Measurements from ENCODE around the gene CELSR3. TPM values are rescaled to one million over a fixed set of nuclear protein-coding genes. Genes with fewer than 3 reads are reported as not detected.
A peak's percentile ranks its signal among the peaks of the same experiment; 100 is the strongest.

Gene CELSR3
- total and polyA plus RNA-seq, 9 donors: 0.22 to 1.1 (median 0.49) TPM

- Histone ChIP-seq H3K4me1 (ENCODE audit: control insufficient read depth, insufficient read depth, low read length) (no peaks in the 10 kb centered on the region), H3K36me3 (ENCODE audit: control insufficient read depth, insufficient read depth, low read length) (peaks cover 38% of the 10 kb centered on the region), H3K27me3 (ENCODE audit: control insufficient read depth, insufficient read depth, low read length) (no peaks in the 10 kb centered on the region), H3K4me3 (ENCODE audit: low read length) (no peak overlapping the region), H3K9me3 (replicated peaks; ENCODE audit: control insufficient read depth, low read depth, low read length) (no peaks in the 10 kb centered on the region), H3K27ac (ENCODE audit: low read length) (no peak overlapping the region)
- 81% methylated on average over 4 of the region's 6 CpGs for WGBS (ENCODE audit: insufficient coverage)
- DNase-seq: no peak
Observed at GRCh38 chr3:48625600-48625999, 37.1 kb downstream of the CELSR3 start.

DNA sequence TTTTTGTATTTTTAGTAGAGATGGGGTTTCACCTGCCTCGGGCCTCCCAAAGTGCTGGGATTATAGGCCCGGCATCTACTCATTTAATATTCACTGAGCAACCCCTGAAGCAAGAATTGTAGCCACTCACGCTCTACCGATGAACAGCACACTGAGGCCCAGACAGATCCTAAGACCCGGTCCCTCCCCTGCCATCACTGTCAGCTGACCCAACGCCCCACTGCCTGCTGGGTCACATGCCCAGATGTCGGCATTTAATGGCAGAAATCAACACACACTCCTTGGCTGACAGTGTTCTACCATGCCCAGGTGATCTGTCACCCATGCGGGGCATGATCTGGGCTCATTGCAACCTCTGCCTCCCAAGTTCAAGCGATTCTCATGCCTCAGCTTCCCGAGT is 37.9 kb downstream of the CELSR3 start:
- H3K4me1 ChIP-seq (ENCODE audit: control insufficient read depth, insufficient read depth, low read length): no peaks in the 10 kb centered on the region
- no peaks in the 10 kb centered on the region for H3K27me3 ChIP-seq (ENCODE audit: control insufficient read depth, insufficient read depth, low read length)
- WGBS (ENCODE audit: insufficient coverage): 92% methylated on average over 9 of the region's 10 CpGs
- peaks cover 31% of the 10 kb centered on the region for H3K36me3 ChIP-seq (ENCODE audit: control insufficient read depth, insufficient read depth, low read length)
- H3K9me3 ChIP-seq (replicated peaks; ENCODE audit: control insufficient read depth, low read depth, low read length): no peaks in the 10 kb centered on the region
- no peak for DNase-seq
- H3K4me3 ChIP-seq (ENCODE audit: low read length): no peak overlapping the region
- no peak overlapping the region for H3K27ac ChIP-seq (ENCODE audit: low read length)

DNA sequence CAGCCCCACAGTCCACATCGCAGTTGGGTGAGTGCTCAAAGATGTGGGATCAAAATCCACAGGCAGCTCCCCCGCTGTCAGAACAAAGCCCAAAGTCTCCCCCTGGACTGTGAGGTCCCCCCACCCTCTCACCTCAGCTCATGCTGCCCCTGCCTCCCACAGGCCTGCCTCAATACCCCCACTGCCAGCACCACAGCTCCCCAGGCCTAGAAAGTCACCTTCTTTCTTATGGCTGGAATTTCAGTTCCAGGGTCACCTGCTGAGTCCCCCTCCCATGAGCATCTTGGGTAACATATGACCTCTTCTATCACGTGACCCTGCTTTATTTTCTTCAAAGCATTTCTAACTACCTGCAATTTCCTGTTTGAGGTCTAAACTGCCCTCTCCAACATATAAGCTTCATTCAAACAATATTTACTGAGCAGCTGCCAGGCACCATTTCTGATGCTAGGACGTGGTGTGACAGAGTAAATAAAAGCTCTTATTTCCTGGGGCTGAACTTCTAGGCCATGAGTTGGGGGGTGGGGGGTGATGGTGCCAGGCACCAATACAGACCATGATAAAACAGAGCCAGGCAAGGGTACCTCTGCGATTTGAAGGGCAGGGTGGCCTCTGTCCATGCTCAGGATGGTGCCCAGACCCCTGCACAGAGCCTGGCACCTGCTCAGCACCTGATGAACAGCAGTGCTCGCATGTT is 38.7 kb downstream of the CELSR3 start:
- peaks cover 31% of the 10 kb centered on the region for H3K36me3 ChIP-seq (ENCODE audit: control insufficient read depth, insufficient read depth, low read length)
- no peaks in the 10 kb centered on the region for H3K27me3 ChIP-seq (ENCODE audit: control insufficient read depth, insufficient read depth, low read length)
- no peak overlapping the region for H3K4me3 ChIP-seq (ENCODE audit: low read length)
- H3K4me1 ChIP-seq (ENCODE audit: control insufficient read depth, insufficient read depth, low read length): no peaks in the 10 kb centered on the region
- no peaks in the 10 kb centered on the region for H3K9me3 ChIP-seq (replicated peaks; ENCODE audit: control insufficient read depth, low read depth, low read length)
- no peak overlapping the region for H3K27ac ChIP-seq (ENCODE audit: low read length)
- 63% methylated on average over 6 of the region's 6 CpGs for WGBS (ENCODE audit: insufficient coverage)
- DNase-seq: no peak

DNA sequence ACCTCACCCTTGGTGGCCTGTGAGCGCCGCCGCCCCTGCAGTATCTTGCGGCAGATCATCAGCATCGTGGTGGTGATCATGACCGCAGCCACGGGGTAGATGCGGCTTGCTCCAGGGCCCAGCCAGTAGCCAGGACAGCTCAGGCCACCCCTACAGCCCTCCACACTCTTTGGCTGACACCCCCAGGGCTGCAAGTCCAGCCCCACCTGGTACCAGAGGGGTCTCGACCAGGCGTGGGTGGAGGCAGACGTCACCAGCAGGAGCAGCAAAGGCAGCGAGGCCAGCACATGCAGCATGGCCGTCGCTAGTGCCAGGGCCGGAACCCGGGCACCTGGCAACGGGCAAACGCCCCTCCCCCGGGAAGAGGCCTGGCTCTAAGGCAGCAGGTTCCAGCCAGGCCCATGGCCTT is 41.2 kb downstream of the CELSR3 start, which contains the start of gene TMEM89:
TSS of gene TMEM89 (minus strand) at position 309 of the 409 bp plus-strand sequence. CDS start at position 296, 13 bp downstream.
- H3K4me1 ChIP-seq (ENCODE audit: control insufficient read depth, insufficient read depth, low read length): no peaks in the 10 kb centered on the region
- H3K4me3 ChIP-seq (ENCODE audit: low read length): no peak within 1 kb of the TSS
- H3K9me3 ChIP-seq (replicated peaks; ENCODE audit: control insufficient read depth, low read depth, low read length): peaks cover 8% of the 10 kb centered on the region
- H3K27ac ChIP-seq (ENCODE audit: low read length): no peak within 1 kb of the TSS
- no peak for DNase-seq
- H3K36me3 ChIP-seq (ENCODE audit: control insufficient read depth, insufficient read depth, low read length): peaks cover 13% of the 10 kb centered on the region
- 88% methylated on average over 19 of the region's 19 CpGs for WGBS (ENCODE audit: insufficient coverage)
- H3K27me3 ChIP-seq (ENCODE audit: control insufficient read depth, insufficient read depth, low read length): no peaks in the 10 kb centered on the region

DNA sequence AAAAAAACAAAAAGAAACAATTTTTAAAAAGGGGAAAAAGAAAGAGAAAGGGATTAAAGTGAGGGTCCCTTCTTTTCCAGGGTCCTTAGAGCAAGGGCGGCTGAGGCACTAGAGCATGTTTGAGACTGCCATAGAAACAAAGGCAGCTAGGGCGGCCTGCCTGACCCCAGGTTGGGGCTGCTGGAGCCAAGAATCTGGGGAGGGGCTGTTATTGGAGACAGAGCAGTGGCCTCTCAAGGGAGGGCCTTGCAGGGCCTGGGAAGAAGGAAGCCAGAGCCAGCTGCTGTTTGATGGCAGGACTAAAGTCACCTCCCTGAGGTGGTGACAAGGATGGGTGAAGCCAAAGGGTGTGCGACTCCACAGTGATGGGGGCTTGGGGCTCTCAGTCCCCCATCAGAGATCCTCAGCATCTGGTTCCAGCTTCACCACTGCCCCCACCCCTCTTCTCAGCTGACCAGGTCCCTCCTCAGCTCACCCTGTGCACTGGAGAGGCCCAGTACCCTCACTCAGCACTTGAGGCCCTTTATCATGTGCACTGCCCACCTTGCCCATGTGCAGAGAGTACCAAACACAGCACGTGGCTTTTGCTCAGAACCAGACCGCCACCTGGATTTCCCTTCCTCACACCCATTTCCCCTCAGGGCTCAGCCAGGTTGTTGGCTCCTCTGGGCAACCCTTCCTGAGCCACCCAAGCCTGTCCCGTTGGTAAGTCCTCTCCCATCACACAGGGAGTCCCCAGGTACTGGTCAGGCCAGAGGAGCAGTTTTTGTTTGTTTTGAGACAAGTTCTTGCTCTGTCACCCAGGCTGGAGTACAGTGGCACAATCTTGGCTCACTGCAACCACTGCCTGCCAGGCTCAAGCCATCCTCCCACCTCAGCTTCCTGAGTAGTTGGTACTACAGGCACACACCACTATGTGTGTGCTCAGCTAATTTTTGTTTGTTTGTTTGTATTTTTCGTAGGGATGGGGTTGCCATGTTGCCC is 42.9 kb downstream of the CELSR3 start:
- H3K4me3 ChIP-seq (ENCODE audit: low read length): no peak overlapping the region
- peaks cover 8% of the 10 kb centered on the region for H3K9me3 ChIP-seq (replicated peaks; ENCODE audit: control insufficient read depth, low read depth, low read length)
- peaks cover 3% of the 10 kb centered on the region for H3K36me3 ChIP-seq (ENCODE audit: control insufficient read depth, insufficient read depth, low read length)
- H3K4me1 ChIP-seq (ENCODE audit: control insufficient read depth, insufficient read depth, low read length): no peaks in the 10 kb centered on the region
- no peak for DNase-seq
- no peaks in the 10 kb centered on the region for H3K27me3 ChIP-seq (ENCODE audit: control insufficient read depth, insufficient read depth, low read length)
- WGBS (ENCODE audit: insufficient coverage): 79% methylated on average over 5 of the region's 7 CpGs
- no peak overlapping the region for H3K27ac ChIP-seq (ENCODE audit: low read length)

DNA sequence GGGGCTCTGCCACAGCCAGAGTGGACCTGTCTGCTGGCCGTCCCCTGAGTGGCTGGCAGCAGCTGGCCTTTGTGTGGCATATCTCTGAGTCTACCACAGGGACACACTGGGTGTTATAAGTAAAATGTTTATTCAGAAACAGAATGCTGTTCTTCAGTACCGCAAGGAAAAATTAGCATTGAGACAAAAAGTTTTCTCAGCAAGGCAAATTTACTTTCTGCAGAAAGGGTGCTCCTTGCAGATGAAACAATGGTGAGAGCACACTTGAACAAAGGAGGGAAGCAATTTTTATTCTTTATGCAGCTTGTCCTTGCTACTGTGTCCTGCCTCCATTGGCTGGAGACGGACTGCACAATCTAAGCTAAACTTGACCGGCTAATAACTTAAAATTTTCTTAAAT is 45.1 kb downstream of the CELSR3 start:
- H3K4me1 ChIP-seq (ENCODE audit: control insufficient read depth, insufficient read depth, low read length): no peaks in the 10 kb centered on the region
- no peaks in the 10 kb centered on the region for H3K27me3 ChIP-seq (ENCODE audit: control insufficient read depth, insufficient read depth, low read length)
- peaks cover 8% of the 10 kb centered on the region for H3K9me3 ChIP-seq (replicated peaks; ENCODE audit: control insufficient read depth, low read depth, low read length)
- DNase-seq: no peak
- H3K36me3 ChIP-seq (ENCODE audit: control insufficient read depth, insufficient read depth, low read length): no peaks in the 10 kb centered on the region
- no peak overlapping the region for H3K27ac ChIP-seq (ENCODE audit: low read length)
- H3K4me3 ChIP-seq (ENCODE audit: low read length): no peak overlapping the region
- 100% methylated on average over 1 of the region's 4 CpGs for WGBS (ENCODE audit: insufficient coverage)

DNA sequence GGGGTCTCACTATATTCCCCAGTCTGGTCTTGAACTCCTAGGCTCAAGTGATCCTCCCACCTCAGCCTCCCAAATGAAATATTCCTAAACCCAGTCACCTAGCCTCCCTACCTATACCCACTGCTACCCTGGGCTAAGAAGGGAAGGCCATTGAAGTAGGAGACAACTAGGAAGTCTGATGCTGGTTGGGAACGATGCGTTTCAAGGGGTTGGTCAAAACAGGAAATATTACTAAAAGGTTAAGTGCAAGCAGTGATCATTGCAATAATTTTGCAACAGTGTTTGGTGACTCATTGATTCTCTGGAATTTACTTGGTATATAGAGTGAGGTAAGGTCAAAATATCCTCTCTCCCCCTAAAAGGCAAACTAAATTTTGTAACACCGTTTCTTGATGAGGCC is 48.6 kb downstream of the CELSR3 start:
- 73% methylated on average over 2 of the region's 3 CpGs for WGBS (ENCODE audit: insufficient coverage)

DNA sequence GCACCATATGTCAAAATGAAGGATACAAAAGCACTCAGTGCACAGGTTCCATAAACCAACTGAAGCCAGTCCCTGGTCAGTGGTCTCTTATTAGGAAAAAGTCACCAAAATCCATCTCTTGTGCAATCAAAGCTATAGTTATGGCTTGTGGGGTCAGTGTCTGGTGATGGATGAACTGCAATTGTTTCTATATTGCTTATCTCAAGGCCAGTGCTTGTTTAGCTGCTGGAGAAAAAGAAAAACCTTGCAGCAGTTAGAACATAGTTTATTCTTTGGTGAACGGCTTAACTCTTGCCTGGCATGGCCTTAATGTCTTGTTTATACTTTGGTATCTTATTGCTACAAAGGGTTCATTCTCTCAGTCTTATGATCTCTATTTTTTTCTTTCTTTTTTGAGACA is 50.4 kb downstream of the CELSR3 start:
- Histone ChIP-seq H3K27ac (ENCODE audit: low read length) (no peak overlapping the region), H3K9me3 (replicated peaks; ENCODE audit: control insufficient read depth, low read depth, low read length) (peaks cover 3% of the 10 kb centered on the region), H3K4me3 (ENCODE audit: low read length) (no peak overlapping the region), H3K4me1 (ENCODE audit: control insufficient read depth, insufficient read depth, low read length) (peaks cover 5% of the 10 kb centered on the region), H3K36me3 (ENCODE audit: control insufficient read depth, insufficient read depth, low read length) (peaks cover 4% of the 10 kb centered on the region), H3K27me3 (ENCODE audit: control insufficient read depth, insufficient read depth, low read length) (peaks cover 12% of the 10 kb centered on the region)
- DNase-seq: no peak
- WGBS (ENCODE audit: insufficient coverage): no CpG with 5 or more reads among the region's 1 CpG

More for the DNA sequence above, 48.6 kb downstream of the CELSR3 start:
- no peak overlapping the region for H3K4me3 ChIP-seq (ENCODE audit: low read length)
- no peaks in the 10 kb centered on the region for H3K4me1 ChIP-seq (ENCODE audit: control insufficient read depth, insufficient read depth, low read length)
- no peak overlapping the region for H3K27ac ChIP-seq (ENCODE audit: low read length)
- DNase-seq: no peak
- peaks cover 12% of the 10 kb centered on the region for H3K27me3 ChIP-seq (ENCODE audit: control insufficient read depth, insufficient read depth, low read length)
- H3K36me3 ChIP-seq (ENCODE audit: control insufficient read depth, insufficient read depth, low read length): no peaks in the 10 kb centered on the region
- H3K9me3 ChIP-seq (replicated peaks; ENCODE audit: control insufficient read depth, low read depth, low read length): peaks cover 8% of the 10 kb centered on the region

DNA sequence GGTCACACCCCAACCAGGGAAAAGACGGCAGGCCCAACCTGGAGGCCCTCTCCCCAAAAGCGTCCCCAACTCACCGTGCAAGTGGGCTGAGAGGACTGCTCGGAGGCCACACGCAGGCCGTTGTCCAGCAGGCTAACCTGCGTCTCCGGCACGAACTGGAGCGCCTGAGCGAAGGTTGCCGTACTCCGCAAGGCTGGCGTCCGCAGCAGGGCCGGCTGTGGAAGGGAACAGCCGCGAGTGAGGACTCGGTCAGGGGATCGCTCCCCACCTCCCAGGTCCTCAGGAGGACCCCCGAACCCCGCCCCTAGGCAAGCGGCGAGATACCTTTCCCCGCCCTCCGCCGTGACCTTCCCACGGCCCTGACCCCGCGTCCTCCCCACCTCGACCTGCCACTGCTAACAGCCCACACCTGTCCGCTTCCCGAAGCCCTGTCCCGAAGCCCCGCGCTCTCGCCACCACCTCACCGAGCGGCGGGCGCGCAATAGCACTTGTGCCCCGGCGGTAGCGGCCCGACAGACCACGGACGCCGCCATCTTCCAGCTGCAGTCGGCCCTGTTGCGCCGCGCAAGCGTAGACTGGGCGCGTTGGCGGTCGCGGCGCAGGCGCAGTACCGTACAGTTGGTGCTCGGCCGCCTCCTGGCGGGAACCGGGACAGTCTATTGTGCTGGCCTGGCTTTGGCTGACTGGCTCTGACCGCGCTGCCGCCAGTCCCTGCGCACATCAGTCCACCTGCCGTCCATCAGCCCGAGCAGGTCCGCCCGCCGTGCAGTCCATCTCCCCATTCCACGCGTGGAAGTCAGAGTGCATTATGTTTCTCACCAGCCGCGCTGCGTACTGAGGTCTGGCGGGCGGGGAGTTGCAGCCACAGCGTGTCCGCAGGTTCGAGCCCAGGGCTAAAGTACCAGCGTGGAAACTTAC is 53.3 kb downstream of the CELSR3 start, which contains the start of gene UQCRC1:
TSS of gene UQCRC1 (minus strand) at position 559 of the 918 bp plus-strand sequence. CDS start at position 533, 26 bp downstream.
- 1% methylated on average over 80 of the region's 86 CpGs for WGBS (ENCODE audit: insufficient coverage)
- H3K27ac ChIP-seq (ENCODE audit: low read length): peak within 1 kb of the TSS; percentile 82
- H3K4me1 ChIP-seq (ENCODE audit: control insufficient read depth, insufficient read depth, low read length): peaks cover 5% of the 10 kb centered on the region
- peak within 1 kb of the TSS; percentile 99 for H3K4me3 ChIP-seq (ENCODE audit: low read length)
- H3K9me3 ChIP-seq (replicated peaks; ENCODE audit: control insufficient read depth, low read depth, low read length): no peaks in the 10 kb centered on the region
- peaks cover 12% of the 10 kb centered on the region for H3K27me3 ChIP-seq (ENCODE audit: control insufficient read depth, insufficient read depth, low read length)
- H3K36me3 ChIP-seq (ENCODE audit: control insufficient read depth, insufficient read depth, low read length): peaks cover 23% of the 10 kb centered on the region
- peak; percentile 97 for DNase-seq

All from muscle of leg (tissue), 11 donors.